GM21528 (cell line): ENCODE results near the gene GALNT15.
A peak's percentile ranks its signal among the peaks of the same experiment; 100 is the strongest.

ENCODE experiments used
- ATAC-seq: cut with Tn5 transposase; IDR thresholded peaks from one replicate; pipeline ENCODE4 v1.9.1; 2021; ENCODE audit warnings: mild to moderate bottlenecking, moderate library complexity; ENCODE audit not compliant: unreplicated experiment, low FRiP score

The GALNT15 gene

GRCh38 chr3:16249886-16250285, 75.4 kb downstream of the GALNT15 start:
- no peak for ATAC-seq

- no peak for ATAC-seq
Measured at GRCh38 chr3:16251316-16252085, 77.0 kb downstream of the GALNT15 start.

GRCh38 chr3:16252243-16252978, 77.9 kb downstream of the GALNT15 start:
- ATAC-seq: no peak

- ATAC-seq: no peak
Measured at GRCh38 chr3:16252988-16253387, 78.5 kb downstream of the GALNT15 start.

GRCh38 chr3:16253601-16254000, 79.1 kb downstream of the GALNT15 start:
- ATAC-seq: no peak

GRCh38 chr3:16254916-16255315, 80.4 kb downstream of the GALNT15 start:
- no peak for ATAC-seq

- no peak for ATAC-seq
Measured at GRCh38 chr3:16255326-16255725, 80.8 kb downstream of the GALNT15 start.

- ATAC-seq: no peak
Measured at GRCh38 chr3:16255726-16256125, 81.2 kb downstream of the GALNT15 start.

- no peak for ATAC-seq
Measured at GRCh38 chr3:16257309-16257708, 82.8 kb downstream of the GALNT15 start.

GRCh38 chr3:16258177-16258576, 83.7 kb downstream of the GALNT15 start:
- ATAC-seq: no peak

GRCh38 chr3:16258866-16259265, 84.4 kb downstream of the GALNT15 start:
- ATAC-seq: no peak

- ATAC-seq: no peak
Measured at GRCh38 chr3:16260046-16260445, 85.6 kb downstream of the GALNT15 start.

GRCh38 chr3:16262174-16262573, 87.7 kb downstream of the GALNT15 start:
- no peak for ATAC-seq

- ATAC-seq: no peak
Measured at GRCh38 chr3:16264174-16264707, 89.8 kb downstream of the GALNT15 start.

GRCh38 chr3:16264708-16265454, 90.4 kb downstream of the GALNT15 start, which contains the start of the genes DPH3 and OXNAD1:
Gene DPH3 (minus strand): TSS chr3:16264943. CDS start chr3:16264876, 67 bp downstream.
Gene OXNAD1 (plus strand): TSS chr3:16265212. CDS start chr3:16270953, 5,741 bp downstream.
- peak; percentile 99 for ATAC-seq

GRCh38 chr3:16265455-16265786, 90.9 kb downstream of the GALNT15 start:
- no peak for ATAC-seq

GRCh38 chr3:16266714-16267113, 92.2 kb downstream of the GALNT15 start:
- ATAC-seq: no peak

GRCh38 chr3:16270855-16271254, 96.4 kb downstream of the GALNT15 start:
- no peak for ATAC-seq

GRCh38 chr3:16272588-16272987, 98.1 kb downstream of the GALNT15 start:
- ATAC-seq: no peak

- no peak for ATAC-seq
Measured at GRCh38 chr3:16273867-16274266, 99.4 kb downstream of the GALNT15 start.

GRCh38 chr3:16277471-16277870, 103.0 kb downstream of the GALNT15 start:
- no peak for ATAC-seq
